IPS DF 4.7 (cell line): Measurements from ENCODE around the gene FOSL2.

Experiments
- DNase-seq: peaks from one replicate; pipeline ENCODE4 v3.0.0-alpha.2; 2013; ENCODE audit warnings: low spot score; ENCODE audit errors: extremely low read depth

Gene FOSL2

DNA sequence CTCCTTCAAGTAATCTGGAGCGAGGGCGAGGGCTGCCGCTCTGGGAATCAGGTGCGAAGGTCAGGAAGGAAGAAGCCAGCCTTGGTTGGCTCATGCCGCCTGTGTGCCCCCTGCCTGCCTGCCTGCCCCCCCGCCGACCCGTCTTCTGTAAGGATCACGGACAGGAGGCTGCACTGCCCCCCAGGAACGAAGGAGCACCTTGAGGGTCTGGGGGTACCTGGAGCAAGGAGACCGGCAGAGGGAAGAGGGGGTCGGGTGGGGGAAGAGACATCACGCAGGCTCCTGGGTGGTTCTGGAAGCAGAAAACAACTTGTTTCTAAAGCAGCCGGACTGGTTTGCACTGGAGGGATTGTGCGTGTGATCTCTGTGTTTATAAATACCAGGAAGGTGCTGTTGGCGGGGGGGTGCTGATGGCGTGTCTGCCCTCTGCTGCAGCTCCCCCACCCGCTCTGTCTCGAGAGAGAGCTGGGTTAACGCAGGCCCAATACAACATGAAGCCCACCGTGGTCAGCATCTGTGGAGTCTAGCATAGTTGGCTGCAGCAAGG, 1.7 kb downstream of the FOSL2 start:
- no peak for DNase-seq

DNA sequence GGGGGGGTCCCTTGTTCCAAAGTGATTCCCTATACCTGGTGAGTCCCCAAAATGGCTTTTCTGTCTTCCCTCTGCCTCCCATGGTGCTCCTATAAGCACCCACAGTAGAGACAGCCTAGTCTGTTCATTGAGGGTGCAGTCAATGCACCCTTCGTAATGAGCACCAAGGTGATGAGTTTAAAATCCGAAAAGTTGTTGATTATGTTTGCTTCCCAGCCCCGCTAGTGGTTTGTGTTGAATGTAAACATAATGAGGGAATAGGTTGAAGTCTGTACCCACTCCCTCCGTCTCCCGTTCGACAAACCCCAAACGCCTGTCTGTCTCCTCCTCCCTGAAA, 2.3 kb downstream of the FOSL2 start:
- DNase-seq = no peak

DNA sequence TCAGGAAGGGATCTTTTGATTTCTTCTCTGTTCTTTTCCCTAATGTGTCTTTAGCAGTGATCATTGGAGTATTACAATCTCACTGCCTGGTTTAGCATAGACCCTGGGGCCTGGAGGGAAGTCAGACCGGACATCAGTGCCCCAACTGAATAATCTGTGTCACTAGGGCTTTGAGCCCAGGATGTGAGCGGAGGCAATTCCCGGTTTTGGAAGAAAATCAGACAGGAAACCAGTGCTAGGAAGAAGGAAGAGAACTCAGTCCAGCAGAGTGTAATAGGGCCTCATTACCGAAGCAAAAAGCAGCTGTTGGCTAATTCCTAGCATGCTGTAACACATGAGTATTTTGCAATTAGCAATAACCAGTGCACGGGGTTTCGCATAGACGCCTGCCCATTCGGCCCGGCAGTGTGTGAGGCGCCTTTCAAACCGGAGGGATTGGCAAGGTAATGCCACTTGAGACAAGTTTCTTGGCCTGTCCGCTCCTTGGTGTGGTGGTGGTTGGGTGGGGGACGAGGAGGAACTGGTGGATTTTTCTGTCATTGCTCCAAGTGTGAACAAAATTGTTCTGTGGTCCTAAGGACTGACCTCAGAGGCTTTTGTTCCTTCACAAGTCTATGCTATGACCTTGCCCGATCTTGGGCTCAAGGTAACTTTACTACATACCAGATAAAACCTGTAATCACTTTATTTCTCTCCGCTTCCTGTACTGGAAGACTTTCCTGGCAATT, 2.8 kb downstream of the FOSL2 start:
- DNase-seq = no peak

- no peak for DNase-seq
Observed at GRCh38 chr2:28397043-28397381, 4.4 kb downstream of the FOSL2 start.

GRCh38 chr2:28398101-28398834, 5.6 kb downstream of the FOSL2 start:
- DNase-seq = no peak

DNA sequence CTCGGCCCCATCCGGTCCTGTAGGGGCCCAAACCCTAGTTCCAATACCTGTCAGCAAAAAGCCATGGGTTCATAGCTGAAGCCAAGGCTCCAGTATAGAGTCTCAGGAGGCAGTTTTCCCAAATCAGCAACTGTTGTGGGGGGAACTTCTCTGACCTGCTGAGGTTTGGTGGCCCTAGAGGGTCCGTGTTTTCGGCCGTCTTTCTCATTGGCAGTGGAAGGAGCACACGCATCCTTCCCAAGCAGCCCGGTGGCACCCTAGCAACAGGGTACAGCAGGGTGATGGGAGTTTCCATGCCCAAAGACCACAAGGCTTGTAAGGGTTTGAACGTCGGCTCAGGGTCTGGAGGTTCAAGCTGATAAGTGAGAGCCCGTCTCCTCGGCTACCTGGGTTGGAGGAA, 6.6 kb downstream of the FOSL2 start:
- no peak for DNase-seq

- DNase-seq = no peak
Observed at GRCh38 chr2:28399956-28400355, 7.3 kb downstream of the FOSL2 start.

- no peak for DNase-seq
Observed at GRCh38 chr2:28400419-28400818, 7.8 kb downstream of the FOSL2 start.

DNA sequence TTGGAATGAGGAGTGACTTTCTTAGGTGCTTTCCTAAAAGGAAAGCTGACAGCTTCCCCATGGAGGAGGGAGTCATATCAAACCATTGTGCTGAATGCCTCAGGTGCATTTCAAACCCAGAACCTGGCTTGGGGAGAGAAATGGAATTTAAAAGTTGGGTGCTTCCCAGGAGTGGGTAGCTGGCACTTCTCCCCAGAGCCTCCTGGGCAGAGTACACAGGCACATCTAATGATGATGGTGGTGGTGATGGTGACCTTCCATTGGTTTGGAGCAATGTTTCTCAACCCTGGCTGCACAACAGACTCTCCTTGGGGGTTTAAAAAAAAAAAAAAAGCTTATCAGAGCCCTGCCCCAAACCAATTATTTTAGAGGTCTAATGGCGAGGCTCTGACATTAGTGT, 8.3 kb downstream of the FOSL2 start:
- no peak for DNase-seq

- DNase-seq = no peak
Observed at GRCh38 chr2:28401411-28401810, 8.8 kb downstream of the FOSL2 start.

- no peak for DNase-seq
Observed at GRCh38 chr2:28401948-28402550, 9.4 kb downstream of the FOSL2 start.

GRCh38 chr2:28403370-28403956, 10.8 kb downstream of the FOSL2 start:
- no peak for DNase-seq

DNA sequence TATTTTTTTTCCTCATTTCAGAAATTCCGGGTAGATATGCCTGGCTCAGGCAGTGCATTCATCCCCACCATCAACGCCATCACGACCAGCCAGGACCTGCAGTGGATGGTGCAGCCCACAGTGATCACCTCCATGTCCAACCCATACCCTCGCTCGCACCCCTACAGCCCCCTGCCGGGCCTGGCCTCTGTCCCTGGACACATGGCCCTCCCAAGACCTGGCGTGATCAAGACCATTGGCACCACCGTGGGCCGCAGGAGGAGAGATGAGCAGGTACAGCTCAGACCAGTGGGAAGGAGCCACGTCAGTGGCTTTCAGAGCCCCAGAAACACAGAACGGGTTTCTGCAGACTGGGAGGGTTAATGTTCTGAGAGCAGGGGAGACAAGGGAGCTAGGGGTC, 11.4 kb downstream of the FOSL2 start:
- no peak for DNase-seq

- DNase-seq = no peak
Observed at GRCh38 chr2:28405537-28405936, 12.9 kb downstream of the FOSL2 start.

- no peak for DNase-seq
Observed at GRCh38 chr2:28406276-28407096, 13.8 kb downstream of the FOSL2 start.

GRCh38 chr2:28407131-28407975, 14.7 kb downstream of the FOSL2 start:
- no peak for DNase-seq

GRCh38 chr2:28407976-28408690, 15.5 kb downstream of the FOSL2 start:
- no peak for DNase-seq

DNA sequence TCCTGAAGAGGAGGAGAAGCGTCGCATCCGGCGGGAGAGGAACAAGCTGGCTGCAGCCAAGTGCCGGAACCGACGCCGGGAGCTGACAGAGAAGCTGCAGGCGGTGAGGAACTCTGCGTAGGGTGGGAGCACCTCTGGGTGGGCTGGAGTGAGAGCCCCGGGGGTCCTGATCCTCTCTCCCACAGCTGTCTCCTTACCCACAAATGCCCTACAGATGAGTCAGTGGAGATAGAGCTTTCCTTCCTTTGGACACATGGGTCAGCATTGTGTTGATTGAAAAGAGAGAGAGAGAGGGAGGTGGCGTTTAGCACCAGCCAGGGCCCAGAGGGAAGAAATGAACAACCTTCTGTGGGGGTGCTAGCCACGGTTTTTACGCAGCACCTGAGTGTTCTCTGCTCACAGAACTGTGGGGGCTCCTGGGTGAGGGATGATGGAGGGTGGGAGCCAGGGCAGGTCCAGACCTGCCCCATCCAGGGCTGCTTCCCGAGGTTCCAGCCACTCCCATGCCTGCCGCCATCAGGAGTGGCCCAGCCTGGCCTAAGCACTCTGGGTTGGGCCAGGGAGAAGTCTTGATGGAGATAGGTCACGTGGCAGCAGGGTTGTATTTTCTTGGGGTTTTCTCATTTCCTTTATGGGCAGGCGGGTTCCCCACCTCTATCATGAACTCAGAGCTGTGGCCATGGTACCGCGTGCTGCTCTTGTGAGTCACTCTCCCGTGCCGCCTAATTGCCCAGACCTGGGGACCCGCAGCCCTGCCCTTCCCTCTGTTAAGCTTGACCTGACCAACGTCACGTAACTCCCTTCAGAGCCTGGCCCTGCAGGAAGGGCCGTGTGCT, 16.3 kb downstream of the FOSL2 start:
- DNase-seq = no peak
